GM23248 (cell line): ENCODE measurements around the gene SH3PXD2A.

Experiments
- EZH2 ChIP-seq: fragments of 200-600 bp; sonication (generic); IDR thresholded peaks from 2 replicates; pipeline ENCODE4 v1.6.1; 2018; ENCODE audit warnings: antibody characterized with exemption, mild to moderate bottlenecking; ENCODE audit not compliant: insufficient read depth, poor library complexity, severe bottlenecking
- EZH2phosphoT487 ChIP-seq: fragments of 200-600 bp; sonication (generic); IDR thresholded peaks from 2 replicates; pipeline ENCODE4 v1.6.1; 2018; ENCODE audit warnings: antibody characterized with exemption, moderate library complexity, mild to moderate bottlenecking, low read depth; ENCODE audit not compliant: insufficient read depth

DNA sequence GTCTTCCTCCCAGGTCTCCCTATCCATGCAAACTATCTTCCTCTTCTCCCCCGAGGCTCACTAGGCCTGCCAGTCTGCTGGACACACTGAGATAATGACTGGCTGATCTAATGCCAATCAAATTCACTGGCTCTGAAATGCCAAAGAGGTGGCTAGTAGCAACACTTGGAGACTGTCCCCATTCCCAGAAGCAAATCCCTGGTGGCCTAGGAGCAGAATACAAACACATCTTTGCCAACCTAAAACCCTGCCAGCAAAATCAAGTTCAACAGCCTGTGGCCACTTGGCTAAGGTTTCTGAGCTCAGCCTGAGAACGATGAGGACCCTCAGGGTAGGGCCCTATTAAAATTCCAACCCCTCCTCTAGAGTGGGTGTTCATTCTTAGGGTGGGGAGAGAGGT lies 46.6 kb downstream of the SH3PXD2A start:
- no peak for TF ChIP-seq EZH2
- TF ChIP-seq EZH2phosphoT487, result no peak
